CD14-positive monocyte (primary cell): Measurements from ENCODE around the gene EGFL6. TPM values are rescaled to one million over a fixed set of nuclear protein-coding genes. Genes with fewer than 3 reads are reported as not detected.

Experiments
- DNase-seq, 3 donors: peaks; one replicate each; pipeline ENCODE4 v3.0.0-alpha.2; 2011 to 2022
- H2AFZ ChIP-seq: 2 replicates; pipeline ENCODE4 v1.6.0; 2012; ENCODE audit warnings: mild to moderate bottlenecking, low read depth, low read length, inconsistent platforms; ENCODE audit not compliant: insufficient read depth, poor library complexity, severe bottlenecking
- H3K27ac ChIP-seq, 2 donors: 1 replicate in 1 of 2; 2 replicates in 1 of 2; pipeline ENCODE4 v1.5.1; 2012 to 2013; ENCODE audit warnings: low read length in 2 of 2, control low read depth in 1 of 2, inconsistent platforms in 1 of 2, low read depth in 1 of 2, mild to moderate bottlenecking in 1 of 2
- H3K27me3 ChIP-seq, 2 donors: one replicate each; pipeline versions ENCODE4 v1.6.0 to v1.6.1; 2011 to 2013; ENCODE audit warnings: low read length in 2 of 2; ENCODE audit not compliant: control insufficient read depth in 2 of 2, insufficient read depth in 2 of 2
- H3K36me3 ChIP-seq, 2 donors: replicated peaks in 1 of 2; 1 replicate in 1 of 2; 2 replicates in 1 of 2; pipeline versions ENCODE4 v1.5.1 to v1.6.1; 2012 to 2013; ENCODE audit warnings: low read length in 2 of 2, control low read depth in 1 of 2, inconsistent platforms in 1 of 2, mild to moderate bottlenecking in 1 of 2; ENCODE audit not compliant: insufficient read depth in 2 of 2, control insufficient read depth in 1 of 2
- H3K4me1 ChIP-seq, 2 donors: 1 replicate in 1 of 2; 2 replicates in 1 of 2; pipeline versions ENCODE4 v1.5.1 to v1.6.1; 2012 to 2013; ENCODE audit warnings: low read length in 2 of 2, control low read depth in 1 of 2, inconsistent platforms in 1 of 2, mild to moderate bottlenecking in 1 of 2, moderate library complexity in 1 of 2; ENCODE audit not compliant: insufficient read depth in 2 of 2, control insufficient read depth in 1 of 2
- H3K4me2 ChIP-seq: replicated peaks from 2 replicates; pipeline ENCODE3; 2012; ENCODE audit warnings: low read length, moderate library complexity, mild to moderate bottlenecking; ENCODE audit not compliant: poor library complexity, severe bottlenecking; ENCODE audit errors: extremely low read depth
- H3K4me3 ChIP-seq, 3 experiments: fragments of 200-600 bp in 1 of 3; sonication (generic) in 1 of 3; replicated peaks in 1 of 3; 1 replicate in 2 of 3; 2 replicates in 1 of 3; pipeline ENCODE4 v1.5.1; 2011 to 2013; ENCODE audit warnings: low read length in 3 of 3, mild to moderate bottlenecking in 3 of 3, control low read depth in 2 of 3, low read depth in 2 of 3, inconsistent platforms in 1 of 3, moderate library complexity in 1 of 3
- H3K79me2 ChIP-seq: 2 replicates; pipeline ENCODE4 v1.6.0; 2012; ENCODE audit warnings: mild to moderate bottlenecking, control low read depth, inconsistent platforms, low read length, moderate library complexity; ENCODE audit not compliant: insufficient read depth
- H3K9ac ChIP-seq: 2 replicates; pipeline ENCODE4 v1.6.0; 2017; ENCODE audit warnings: low read length, mild to moderate bottlenecking; ENCODE audit not compliant: insufficient read depth, poor library complexity, severe bottlenecking
- H3K9me3 ChIP-seq, 2 donors: replicated peaks in 1 of 2; 1 replicate in 1 of 2; 2 replicates in 1 of 2; pipeline versions ENCODE4 v1.5.1 to v1.6.1; 2012 to 2013; ENCODE audit warnings: low read length in 2 of 2, control low read depth in 1 of 2; ENCODE audit not compliant: control insufficient read depth in 1 of 2, insufficient read depth in 1 of 2
- H4K20me1 ChIP-seq: 2 replicates; pipeline ENCODE4 v1.6.0; 2012; ENCODE audit warnings: mild to moderate bottlenecking, low read length, control low read depth, moderate library complexity; ENCODE audit not compliant: insufficient read depth
- H3K27ac Mint-ChIP-seq, 7 donors: one replicate each; pipeline ENCODE4 v1.8.0; 2020; ENCODE audit warnings: mild to moderate bottlenecking in 7 of 7, mixed read lengths in 7 of 7, moderate library complexity in 6 of 7, inconsistent platforms in 2 of 7
- H3K27me3 Mint-ChIP-seq, 3 donors: one replicate each; pipeline ENCODE4 v1.8.0; 2021 to 2022; ENCODE audit warnings: low read depth in 3 of 3, mild to moderate bottlenecking in 3 of 3, mixed read lengths in 3 of 3, moderate library complexity in 3 of 3, inconsistent platforms in 1 of 3
- H3K36me3 Mint-ChIP-seq, 2 donors: one replicate each; pipeline ENCODE4 v1.8.0; 2020; ENCODE audit warnings: mixed read lengths in 2 of 2, inconsistent platforms in 1 of 2, mild to moderate bottlenecking in 1 of 2
- H3K4me1 Mint-ChIP-seq: one replicate; pipeline ENCODE4 v1.8.0; 2020; ENCODE audit warnings: mild to moderate bottlenecking, mixed read lengths
- H3K4me3 Mint-ChIP-seq, 2 donors: one replicate each; pipeline ENCODE4 v1.8.0; 2020; ENCODE audit warnings: mild to moderate bottlenecking in 2 of 2, mixed read lengths in 2 of 2, moderate library complexity in 1 of 2
- H3K9me3 Mint-ChIP-seq, 7 donors: one replicate each; pipeline ENCODE4 v1.8.0; 2020 to 2022; ENCODE audit warnings: mixed read lengths in 7 of 7, mild to moderate bottlenecking in 6 of 7, moderate library complexity in 6 of 7, inconsistent platforms in 2 of 7
- CTCF ChIP-seq: fragments of 200-600 bp; IDR thresholded peaks from one replicate; pipeline ENCODE4 v1.8.0; 2022; ENCODE audit warnings: antibody characterized with exemption, mild to moderate bottlenecking
- WGBS: methylation state at CpG from one replicate; pipeline ENCODE4 v1.1.5; 2013; ENCODE audit warnings: missing lambda C conversion rate; ENCODE audit not compliant: insufficient coverage; 5-methylcytosine and 5-hydroxymethylcytosine counted together
- intact Hi-C, 2 donors: fragments of 100-400 bp; cut with micrococcal nuclease; formaldehyde crosslinking; loops; one replicate each; pipeline versions ENCODE4 v1.15.0 to v1.15.1; 2023
- polyA plus RNA-seq, 3 donors: library from polyadenylated mRNA; depleted of rRNA in 1 of 3; unstranded in 2 of 3; stranded (reverse) in 1 of 3; fragments of 300-500 nt in 2 of 3; fragments of >200 nt in 1 of 3; fragmentation: Illumina TruSeq in 2 of 3; gene quantifications; 1 replicate in 2 of 3; 2 replicates in 1 of 3; pipeline ENCODE4 v1.2.3, GENCODE V29; 2012 to 2021

EGFL6 gene
- polyA plus RNA-seq, 3 donors, result not detected

- H3K9ac ChIP-seq, result no peak overlapping the region
- H3K4me3 Mint-ChIP-seq, result no peak overlapping the region
- TF ChIP-seq CTCF, result no peak
- H3K9me3 Mint-ChIP-seq, result peaks cover 0 to 11% (median 0%) of the 10 kb centered on the region in 7 donors
- peak overlapping the region in 1 of 7 donors; percentile 68 for H3K27ac Mint-ChIP-seq
- H3K27ac ChIP-seq, result no peak overlapping the region
- DNase-seq, result no peak
- H3K9me3 ChIP-seq, result peaks cover 0 to 17% of the 10 kb centered on the region in 2 donors
- H4K20me1 ChIP-seq, result no peaks in the 10 kb centered on the region
- H3K36me3 ChIP-seq, result no peaks in the 10 kb centered on the region
- no peak overlapping the region for H3K4me3 ChIP-seq
- H3K4me1 ChIP-seq, result no peaks in the 10 kb centered on the region
- no peaks in the 10 kb centered on the region for H3K79me2 ChIP-seq
- peaks cover 6% of the 10 kb centered on the region for H3K4me1 Mint-ChIP-seq
- H3K36me3 Mint-ChIP-seq, result no peaks in the 10 kb centered on the region
- H3K27me3 ChIP-seq, result peaks cover 20 to 40% of the 10 kb centered on the region in 2 donors
- no peak overlapping the region for H2AFZ ChIP-seq
- no CpG with 5 or more reads among the region's 2 CpGs for WGBS
- peaks cover 14 to 38% (median 22%) of the 10 kb centered on the region in 3 donors for H3K27me3 Mint-ChIP-seq
- no peak overlapping the region for H3K4me2 ChIP-seq
- intact Hi-C loops, result no loop called here
Measured at GRCh38 chrX:13565511-13565910, 3.9 kb upstream of the EGFL6 start.

GRCh38 chrX:13570261-13570605 lies 832 bp downstream of the EGFL6 start:
- Histone ChIP-seq H3K4me1 (no peaks in the 10 kb centered on the region), H3K9me3 (peaks cover 0 to 18% of the 10 kb centered on the region in 2 donors), H3K36me3 (no peaks in the 10 kb centered on the region), H3K27me3 (peaks cover 31 to 52% of the 10 kb centered on the region in 2 donors), H3K9ac (no peak overlapping the region), H3K79me2 (no peaks in the 10 kb centered on the region), H3K4me3 (no peak overlapping the region), H3K4me2 (no peak overlapping the region), H2AFZ (no peak overlapping the region), H4K20me1 (no peaks in the 10 kb centered on the region), H3K27ac (no peak overlapping the region)
- intact Hi-C loops, result no loop called here
- Mint-ChIP-seq H3K27me3 (peaks cover 18 to 37% (median 37%) of the 10 kb centered on the region in 3 donors), H3K9me3 (peaks cover 0 to 8% (median 0%) of the 10 kb centered on the region in 7 donors), H3K27ac (no peak overlapping the region), H3K4me3 (peak overlapping the region in 1 of 2 donors; percentile 61), H3K4me1 (peaks cover 6% of the 10 kb centered on the region), H3K36me3 (no peaks in the 10 kb centered on the region)
- no peak for TF ChIP-seq CTCF
- WGBS, result no CpG with 5 or more reads among the region's 9 CpGs
- DNase-seq, result no peak
